Vagina (tissue), 2 donors: ENCODE results near the gene THYN1. TPM values are rescaled to one million over a fixed set of nuclear protein-coding genes. Genes with fewer than 3 reads are reported as not detected.

Experiments used
- DNase-seq, 2 donors: peaks; one replicate each; pipeline ENCODE4 v3.0.0-alpha.2; 2017; ENCODE audit errors: extremely low spot score in 2 of 2
- H3K27ac ChIP-seq: fragments of 200-600 bp; sonication (generic); one replicate; pipeline ENCODE4 v1.5.1; 2019
- H3K27me3 ChIP-seq: fragments of 200-600 bp; sonication (generic); one replicate; pipeline ENCODE4 v1.5.1; 2019
- H3K36me3 ChIP-seq, 2 donors: fragments of 200-600 bp; sonication (generic); one replicate each; pipeline ENCODE4 v1.5.1; 2017 to 2019
- H3K4me1 ChIP-seq: fragments of 200-600 bp; sonication (generic); one replicate; pipeline ENCODE4 v1.5.1; 2019
- H3K4me3 ChIP-seq, 2 donors: fragments of 200-600 bp; sonication (generic); 1 replicate in 1 of 2; 2 replicates in 1 of 2; pipeline ENCODE4 v1.5.1; 2016 to 2019
- H3K9me3 ChIP-seq: fragments of 200-600 bp; sonication (generic); one replicate; pipeline ENCODE4 v1.5.1; 2019
- POLR2A ChIP-seq, 2 donors: fragments of 450-650 bp; IDR thresholded peaks; one replicate each; pipeline ENCODE4 v1.6.1; 2017; ENCODE audit warnings: antibody characterized with exemption in 2 of 2, mild to moderate bottlenecking in 2 of 2, moderate library complexity in 2 of 2
- POLR2AphosphoS5 ChIP-seq, 2 donors: sonication (generic); formaldehyde crosslinking; IDR thresholded peaks; one replicate each; pipeline ENCODE4 v1.9.0; 2017; ENCODE audit warnings: antibody characterized with exemption in 2 of 2, mild to moderate bottlenecking in 2 of 2, low read depth in 1 of 2; ENCODE audit not compliant: insufficient read depth in 1 of 2
- intact Hi-C: fragments of 100-400 bp; cut with DNase I; formaldehyde crosslinking; loops from one replicate; pipeline ENCODE4 v1.15.1; 2023
- total RNA-seq: library from RNA; depleted of rRNA; stranded (reverse); fragments of >200 nt; gene quantifications from one replicate; pipeline ENCODE4 v1.2.3, GENCODE V29; 2016
- TF ChIP-seq, protein P1 (sequence below), 3 experiments: fragments of 450-650 bp in 2 of 3; fragments of 200-600 bp in 1 of 3; sonication (generic) in 1 of 3; IDR thresholded peaks; one replicate each; pipeline ENCODE4 v1.5.1; 2017 to 2019; ENCODE audit warnings: antibody characterized with exemption in 3 of 3, mild to moderate bottlenecking in 2 of 3, moderate library complexity in 2 of 3

The THYN1 gene
- total RNA-seq, 1 donor from 2014 or later: 39.8 TPM

DNA sequence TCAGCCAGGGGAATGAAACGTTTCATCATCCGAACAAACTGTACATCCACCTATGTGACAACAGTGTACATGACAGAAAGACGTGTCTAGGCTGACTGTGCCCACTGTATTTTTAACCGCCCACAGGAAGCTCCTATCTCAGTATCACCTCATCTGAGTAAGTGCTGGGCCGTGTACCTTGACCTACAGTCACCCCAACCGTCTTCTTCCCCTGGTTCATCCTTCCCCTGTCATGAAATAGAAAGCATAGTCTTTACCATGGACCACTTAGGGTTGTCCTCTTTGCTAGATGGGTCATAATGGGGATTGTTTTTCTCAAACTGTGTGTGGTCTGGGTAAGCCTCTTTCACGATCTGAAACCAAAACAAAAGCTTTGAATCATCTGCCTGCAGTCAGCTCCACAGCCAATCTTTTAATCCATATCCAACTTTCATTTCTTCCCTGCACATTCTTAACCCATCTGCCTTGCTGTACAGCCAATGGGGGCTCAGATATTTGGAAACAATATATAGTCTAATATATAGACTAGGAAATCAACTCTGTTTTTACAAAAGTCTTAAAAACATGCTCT is 4.2 kb downstream of the THYN1 start:
- DNase-seq: no peak
- intact Hi-C loops: no loop called here
- Histone ChIP-seq H3K4me1 (peaks cover 16% of the 10 kb centered on the region), H3K36me3 (peaks cover 0 to 47% of the 10 kb centered on the region in 2 donors), H3K27me3 (no peaks in the 10 kb centered on the region), H3K9me3 (no peaks in the 10 kb centered on the region), H3K27ac (no peak overlapping the region), H3K4me3 (no peak overlapping the region)
- TF ChIP-seq POLR2A (IDR thresholded peaks at IDR 0.05) (no peak), POLR2AphosphoS5 (IDR thresholded peaks at IDR 0.05; ENCODE audit: insufficient read depth in 1 of 2, low read depth in 1 of 2) (no peak)
- TF ChIP-seq, protein P1, sequence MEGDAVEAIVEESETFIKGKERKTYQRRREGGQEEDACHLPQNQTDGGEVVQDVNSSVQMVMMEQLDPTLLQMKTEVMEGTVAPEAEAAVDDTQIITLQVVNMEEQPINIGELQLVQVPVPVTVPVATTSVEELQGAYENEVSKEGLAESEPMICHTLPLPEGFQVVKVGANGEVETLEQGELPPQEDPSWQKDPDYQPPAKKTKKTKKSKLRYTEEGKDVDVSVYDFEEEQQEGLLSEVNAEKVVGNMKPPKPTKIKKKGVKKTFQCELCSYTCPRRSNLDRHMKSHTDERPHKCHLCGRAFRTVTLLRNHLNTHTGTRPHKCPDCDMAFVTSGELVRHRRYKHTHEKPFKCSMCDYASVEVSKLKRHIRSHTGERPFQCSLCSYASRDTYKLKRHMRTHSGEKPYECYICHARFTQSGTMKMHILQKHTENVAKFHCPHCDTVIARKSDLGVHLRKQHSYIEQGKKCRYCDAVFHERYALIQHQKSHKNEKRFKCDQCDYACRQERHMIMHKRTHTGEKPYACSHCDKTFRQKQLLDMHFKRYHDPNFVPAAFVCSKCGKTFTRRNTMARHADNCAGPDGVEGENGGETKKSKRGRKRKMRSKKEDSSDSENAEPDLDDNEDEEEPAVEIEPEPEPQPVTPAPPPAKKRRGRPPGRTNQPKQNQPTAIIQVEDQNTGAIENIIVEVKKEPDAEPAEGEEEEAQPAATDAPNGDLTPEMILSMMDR (IDR thresholded peaks at IDR 0.05): no peak

DNA sequence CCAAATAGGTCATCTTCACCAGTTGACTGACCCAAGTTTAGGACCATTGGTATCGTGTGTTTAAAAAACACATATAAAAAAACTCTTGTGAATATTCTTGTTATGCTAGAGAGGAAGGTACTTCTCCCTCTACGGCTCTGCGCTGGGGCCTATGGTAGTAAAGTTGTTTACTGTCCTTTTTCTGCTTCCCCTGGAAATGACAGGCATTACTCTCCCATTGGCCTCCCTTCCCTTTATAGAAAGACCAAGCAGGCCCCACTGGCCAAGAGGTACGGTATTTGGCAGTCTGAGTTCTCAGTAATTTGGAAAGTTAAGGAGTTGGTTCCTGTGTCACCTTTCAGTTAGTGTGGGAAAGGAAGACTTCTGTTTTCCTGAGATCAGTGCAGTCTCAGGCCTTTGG is 6.5 kb downstream of the THYN1 start:
- H3K27ac ChIP-seq: no peak overlapping the region
- intact Hi-C loops: no loop called here

DNA sequence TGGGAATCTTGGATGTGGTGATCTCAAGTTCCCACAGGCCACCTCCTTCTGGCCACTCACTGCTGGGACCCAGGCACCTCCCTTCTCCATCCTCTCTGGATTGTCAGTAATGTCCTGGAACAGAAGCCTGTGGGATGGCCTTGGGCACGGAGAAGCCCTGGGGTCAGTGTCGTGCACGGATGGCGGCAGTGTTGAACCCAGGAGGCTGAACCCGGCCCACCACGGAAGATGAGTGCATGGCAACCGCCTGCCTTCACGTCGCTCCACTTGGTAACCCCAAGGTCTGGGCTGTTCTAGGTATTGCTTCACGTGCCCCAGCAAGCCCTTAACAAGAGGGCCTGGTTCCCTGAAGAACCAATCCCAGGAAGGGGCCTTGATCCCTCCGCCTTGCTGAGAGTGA is 7.1 kb downstream of the THYN1 start:
- peaks cover 0 to 71% of the 10 kb centered on the region in 2 donors for H3K36me3 ChIP-seq
- H3K4me1 ChIP-seq: no peaks in the 10 kb centered on the region
- no peaks in the 10 kb centered on the region for H3K27me3 ChIP-seq
- intact Hi-C loops: no loop called here
- no peak overlapping the region for H3K27ac ChIP-seq
- H3K4me3 ChIP-seq: no peak overlapping the region
- no peaks in the 10 kb centered on the region for H3K9me3 ChIP-seq
- no peak for DNase-seq
- TF ChIP-seq, protein P1 (IDR thresholded peaks at IDR 0.05): no peak
- TF ChIP-seq POLR2AphosphoS5 (IDR thresholded peaks at IDR 0.05; ENCODE audit: insufficient read depth in 1 of 2, low read depth in 1 of 2) (no peak), POLR2A (IDR thresholded peaks at IDR 0.05) (no peak)

More for the DNA sequence above, 6.5 kb downstream of the THYN1 start:
- DNase-seq: no peak
- no peak overlapping the region for H3K4me3 ChIP-seq
- peaks cover 0 to 71% of the 10 kb centered on the region in 2 donors for H3K36me3 ChIP-seq
- H3K4me1 ChIP-seq: peaks cover 3% of the 10 kb centered on the region
- H3K27me3 ChIP-seq: no peaks in the 10 kb centered on the region
- TF ChIP-seq POLR2A (IDR thresholded peaks at IDR 0.05) (no peak), POLR2AphosphoS5 (IDR thresholded peaks at IDR 0.05; ENCODE audit: insufficient read depth in 1 of 2, low read depth in 1 of 2) (no peak)
- TF ChIP-seq, protein P1 (IDR thresholded peaks at IDR 0.05): no peak
- no peaks in the 10 kb centered on the region for H3K9me3 ChIP-seq

DNA sequence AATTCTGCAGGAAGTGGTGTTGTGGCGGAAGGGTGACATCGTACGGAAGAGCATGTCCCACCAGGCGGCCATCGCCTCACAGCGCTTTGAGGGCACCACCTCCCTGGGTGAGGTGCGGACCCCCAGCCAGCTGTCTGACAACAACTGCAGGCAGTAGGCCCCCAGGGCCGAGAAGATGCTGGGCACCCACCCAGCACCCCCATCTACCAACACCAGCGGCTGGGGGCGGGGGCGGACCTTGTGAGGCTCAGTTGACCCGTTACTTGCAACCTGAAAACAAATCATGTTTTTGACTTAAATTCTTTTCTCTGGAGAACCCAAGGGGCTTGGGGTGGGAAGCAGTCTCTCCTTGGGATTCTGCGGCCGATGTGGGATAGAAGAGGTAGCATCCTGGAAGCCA is 7.7 kb downstream of the THYN1 start:
- no peak overlapping the region for H3K4me3 ChIP-seq
- peaks cover 0 to 71% of the 10 kb centered on the region in 2 donors for H3K36me3 ChIP-seq
- H3K27ac ChIP-seq: no peak overlapping the region
- TF ChIP-seq POLR2AphosphoS5 (IDR thresholded peaks at IDR 0.05; ENCODE audit: insufficient read depth in 1 of 2, low read depth in 1 of 2) (no peak), POLR2A (IDR thresholded peaks at IDR 0.05) (no peak)
- TF ChIP-seq, protein P1 (IDR thresholded peaks at IDR 0.05): no peak
- intact Hi-C loops: no loop called here
- H3K27me3 ChIP-seq: no peaks in the 10 kb centered on the region
- no peaks in the 10 kb centered on the region for H3K9me3 ChIP-seq
- DNase-seq: no peak
- no peaks in the 10 kb centered on the region for H3K4me1 ChIP-seq

DNA sequence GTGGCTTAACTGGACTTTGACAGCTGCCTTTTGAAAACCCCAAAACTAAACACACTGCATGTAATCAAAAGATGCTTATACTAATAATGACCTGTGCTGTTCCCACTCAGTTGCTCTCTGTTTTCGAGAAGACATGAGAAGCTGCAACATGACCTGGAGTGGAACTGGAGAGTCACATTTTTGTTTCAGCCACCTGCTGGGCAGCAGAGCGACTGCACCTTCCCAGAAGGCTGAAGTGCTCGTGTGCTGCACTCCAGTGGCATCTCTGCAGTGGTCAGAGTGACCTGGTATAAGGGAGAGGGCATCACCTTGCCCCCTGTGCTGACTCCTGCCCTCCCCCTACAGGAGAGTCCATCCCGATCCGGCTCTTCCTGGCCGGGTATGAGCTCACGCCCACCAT is 8.6 kb downstream of the THYN1 start:
- Histone ChIP-seq H3K27me3 (no peaks in the 10 kb centered on the region), H3K4me1 (no peaks in the 10 kb centered on the region), H3K27ac (no peak overlapping the region), H3K9me3 (no peaks in the 10 kb centered on the region), H3K36me3 (peaks cover 0 to 74% of the 10 kb centered on the region in 2 donors), H3K4me3 (no peak overlapping the region)
- TF ChIP-seq POLR2A (IDR thresholded peaks at IDR 0.05) (no peak), POLR2AphosphoS5 (IDR thresholded peaks at IDR 0.05; ENCODE audit: insufficient read depth in 1 of 2, low read depth in 1 of 2) (no peak)
- TF ChIP-seq, protein P1 (IDR thresholded peaks at IDR 0.05): no peak
- intact Hi-C loops: no loop called here
- DNase-seq: no peak
